ENCODE data around the gene WDR49. TPM values are rescaled to one million over a fixed set of nuclear protein-coding genes. Genes with fewer than 3 reads are reported as not detected.

The WDR49 gene
- total RNA-seq, 2 experiments from 2014 or later: 0.42 to 1.1 TPM

- no peaks in the 10 kb centered on the region for H3K9me3 Mint-ChIP-seq
- POLR2A ChIA-PET: no interaction called here
These were observed 47.9 kb downstream of the WDR49 start for GRCh38 chr3:167605871-167606270.

GRCh38 chr3:167602041-167602440 is 51.7 kb downstream of the WDR49 start:
- ATAC-seq (ENCODE audit: poor library complexity) (no peak), DNase-seq (no peak)
- ChIA-PET CTCF (no interaction called here), POLR2A (no interaction called here)
- no peak for TF ChIP-seq CTCF (IDR thresholded peaks at IDR 0.05)
- Histone ChIP-seq H3K27ac (ENCODE audit: low read depth in 1 of 2, low read length in 2 of 2) (no peak overlapping the region), H3K27me3 (ENCODE audit: control insufficient read depth in 1 of 2, insufficient read depth in 2 of 2, low read length in 2 of 2) (no peaks in the 10 kb centered on the region), H3K4me3 (ENCODE audit: low read length) (no peak overlapping the region), H3K4me1 (ENCODE audit: insufficient read depth, low read length) (no peaks in the 10 kb centered on the region), H3K36me3 (ENCODE audit: insufficient read depth, low read length) (no peaks in the 10 kb centered on the region), H3K9me3 (ENCODE audit: control insufficient read depth in 1 of 2, insufficient read depth in 1 of 2, low read length in 2 of 2) (peaks cover 0 to 4% of the 10 kb centered on the region in 2 experiments)
- intact Hi-C loops (cut with DNase I, micrococcal nuclease): no loop called here
- H3K9me3 Mint-ChIP-seq: no peaks in the 10 kb centered on the region
- no peak overlapping the region for H3K27ac Mint-ChIP-seq
- H3K36me3 Mint-ChIP-seq (ENCODE audit: low read depth): no peaks in the 10 kb centered on the region
- H3K27me3 Mint-ChIP-seq: peaks cover 9% of the 10 kb centered on the region
- no peaks in the 10 kb centered on the region for H3K4me1 Mint-ChIP-seq (ENCODE audit: low read depth)
- H3K4me3 Mint-ChIP-seq: no peak overlapping the region

More at GRCh38 chr3:167605871-167606270, 47.9 kb downstream of the WDR49 start:
- no peaks in the 10 kb centered on the region for H3K36me3 ChIP-seq (ENCODE audit: insufficient read depth, low read length)
- intact Hi-C loops (cut with DNase I, micrococcal nuclease): no loop called here
- no peaks in the 10 kb centered on the region for H3K4me1 ChIP-seq (ENCODE audit: insufficient read depth, low read length)
- no peak overlapping the region for H3K27ac Mint-ChIP-seq
- H3K27ac ChIP-seq (ENCODE audit: low read depth in 1 of 2, low read length in 2 of 2): no peak overlapping the region
- H3K27me3 ChIP-seq (ENCODE audit: control insufficient read depth in 1 of 2, insufficient read depth in 2 of 2, low read length in 2 of 2): no peaks in the 10 kb centered on the region
- H3K4me1 Mint-ChIP-seq (ENCODE audit: low read depth): no peaks in the 10 kb centered on the region
- ATAC-seq (ENCODE audit: poor library complexity) (no peak), DNase-seq (no peak)
- no peaks in the 10 kb centered on the region for H3K9me3 ChIP-seq (ENCODE audit: control insufficient read depth in 1 of 2, insufficient read depth in 1 of 2, low read length in 2 of 2)
- TF ChIP-seq CTCF (IDR thresholded peaks at IDR 0.05): no peak
- peaks cover 15% of the 10 kb centered on the region for H3K27me3 Mint-ChIP-seq
- no peak overlapping the region for H3K4me3 ChIP-seq (ENCODE audit: low read length)
- no peak overlapping the region for H3K4me3 Mint-ChIP-seq
- H3K36me3 Mint-ChIP-seq (ENCODE audit: low read depth): no peaks in the 10 kb centered on the region
- CTCF ChIA-PET: no interaction called here

GRCh38 chr3:167587651-167588050 is 66.1 kb downstream of the WDR49 start:
- CTCF ChIA-PET: no interaction called here
- intact Hi-C loops (cut with DNase I, micrococcal nuclease): no loop called here
- H3K27me3 ChIP-seq (ENCODE audit: control insufficient read depth in 1 of 2, insufficient read depth in 2 of 2, low read length in 2 of 2): no peaks in the 10 kb centered on the region
- H3K9me3 Mint-ChIP-seq: no peaks in the 10 kb centered on the region
- no peaks in the 10 kb centered on the region for H3K36me3 ChIP-seq (ENCODE audit: insufficient read depth, low read length)
- no peaks in the 10 kb centered on the region for H3K4me1 ChIP-seq (ENCODE audit: insufficient read depth, low read length)
- ATAC-seq (ENCODE audit: poor library complexity): no peak
- no peak overlapping the region for H3K27ac ChIP-seq (ENCODE audit: low read depth in 1 of 2, low read length in 2 of 2)
- no peaks in the 10 kb centered on the region for H3K36me3 Mint-ChIP-seq (ENCODE audit: low read depth)
- no peaks in the 10 kb centered on the region for H3K27me3 Mint-ChIP-seq
- no peak for DNase-seq
- no peaks in the 10 kb centered on the region for H3K4me1 Mint-ChIP-seq (ENCODE audit: low read depth)
- POLR2A ChIA-PET: no interaction called here
- no peak overlapping the region for H3K27ac Mint-ChIP-seq
- H3K4me3 ChIP-seq (ENCODE audit: low read length): no peak overlapping the region
- H3K9me3 ChIP-seq (ENCODE audit: control insufficient read depth in 1 of 2, insufficient read depth in 1 of 2, low read length in 2 of 2): no peaks in the 10 kb centered on the region
- no peak overlapping the region for H3K4me3 Mint-ChIP-seq
- TF ChIP-seq CTCF (IDR thresholded peaks at IDR 0.05): no peak
